PC-9 (cell line): Measurements from ENCODE around the gene ZNF652.
"Not testable (repeated sequence)": the region's sequence is repeated elsewhere in the genome, so short reads cannot be mapped to it uniquely, and the experiment has no call there.

Source experiments
- EZH2 ChIP-seq: fragments of 200-600 bp; sonication (generic); IDR thresholded peaks from 2 replicates; pipeline ENCODE4 v1.8.0; 2017; ENCODE audit warnings: antibody characterized with exemption, low read depth
- TF ChIP-seq, protein P1 (sequence below): fragments of 200-600 bp; sonication (generic); conservative IDR thresholded peaks from 2 replicates; pipeline ENCODE4 v1.6.1; 2017; ENCODE audit warnings: mixed run types, antibody characterized with exemption, mild to moderate bottlenecking, moderate library complexity

DNA sequence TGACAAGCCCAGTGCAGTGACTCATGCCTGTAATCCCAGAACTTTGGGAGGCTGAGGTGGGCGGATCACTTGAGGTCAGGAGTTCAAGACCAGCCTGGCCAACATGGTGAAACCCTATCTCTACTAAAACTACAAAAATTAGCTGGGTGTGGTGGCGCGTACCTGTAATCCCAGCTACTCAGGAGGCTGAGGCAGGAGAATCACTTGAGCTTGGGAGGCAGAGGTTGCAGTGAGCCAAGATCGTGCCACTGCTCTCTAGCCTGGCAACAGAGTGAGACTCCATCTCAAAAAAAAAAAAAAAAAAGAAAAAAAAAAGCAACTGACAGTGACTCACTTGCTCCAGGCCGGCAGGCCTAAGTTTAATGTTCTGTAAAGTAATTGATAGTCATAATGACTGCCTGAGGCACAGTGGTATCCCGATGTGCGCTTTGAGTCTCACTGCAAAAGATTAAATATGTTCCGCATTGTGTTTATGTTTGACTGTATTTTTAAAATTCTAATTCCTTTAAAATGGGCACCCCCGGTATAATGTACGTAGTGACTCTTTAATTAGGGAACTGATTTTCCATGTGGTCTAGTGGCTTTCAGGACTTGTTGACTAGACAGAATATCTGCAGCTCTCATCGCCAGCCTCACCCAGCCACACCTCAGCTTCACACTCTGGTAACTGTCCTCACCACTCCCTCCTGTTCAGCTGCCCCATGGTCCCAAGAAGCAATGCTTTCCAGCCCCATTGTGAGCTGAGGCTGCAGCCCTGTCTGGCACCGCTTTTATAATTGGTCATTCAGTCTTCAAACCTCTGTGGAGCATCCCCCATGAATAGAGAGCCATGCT is 27.7 kb upstream of the ZNF652 start:
- TF ChIP-seq EZH2, result not testable (repeated sequence)
- TF ChIP-seq, protein P1, sequence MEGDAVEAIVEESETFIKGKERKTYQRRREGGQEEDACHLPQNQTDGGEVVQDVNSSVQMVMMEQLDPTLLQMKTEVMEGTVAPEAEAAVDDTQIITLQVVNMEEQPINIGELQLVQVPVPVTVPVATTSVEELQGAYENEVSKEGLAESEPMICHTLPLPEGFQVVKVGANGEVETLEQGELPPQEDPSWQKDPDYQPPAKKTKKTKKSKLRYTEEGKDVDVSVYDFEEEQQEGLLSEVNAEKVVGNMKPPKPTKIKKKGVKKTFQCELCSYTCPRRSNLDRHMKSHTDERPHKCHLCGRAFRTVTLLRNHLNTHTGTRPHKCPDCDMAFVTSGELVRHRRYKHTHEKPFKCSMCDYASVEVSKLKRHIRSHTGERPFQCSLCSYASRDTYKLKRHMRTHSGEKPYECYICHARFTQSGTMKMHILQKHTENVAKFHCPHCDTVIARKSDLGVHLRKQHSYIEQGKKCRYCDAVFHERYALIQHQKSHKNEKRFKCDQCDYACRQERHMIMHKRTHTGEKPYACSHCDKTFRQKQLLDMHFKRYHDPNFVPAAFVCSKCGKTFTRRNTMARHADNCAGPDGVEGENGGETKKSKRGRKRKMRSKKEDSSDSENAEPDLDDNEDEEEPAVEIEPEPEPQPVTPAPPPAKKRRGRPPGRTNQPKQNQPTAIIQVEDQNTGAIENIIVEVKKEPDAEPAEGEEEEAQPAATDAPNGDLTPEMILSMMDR, result not testable (repeated sequence)
